GM23248 (cell line): Measurements from ENCODE around the gene CYB5RL. TPM values are rescaled to one million over a fixed set of nuclear protein-coding genes. Genes with fewer than 3 reads are reported as not detected.

ENCODE experiments used
- DNase-seq: peaks from one replicate; pipeline ENCODE4 v3.0.0-alpha.2; 2015
- H2AFZ ChIP-seq: fragments of 200-600 bp; sonication (generic); 2 replicates; pipeline ENCODE4 v1.6.1; 2016; ENCODE audit warnings: antibody characterized with exemption
- H3F3A ChIP-seq: fragments of 200-600 bp; sonication (generic); 2 replicates; pipeline ENCODE4 v1.6.1; 2016; ENCODE audit warnings: mild to moderate bottlenecking, antibody characterized with exemption, mixed run types; ENCODE audit not compliant: insufficient read depth
- H3K27ac ChIP-seq: fragments of 200-600 bp; sonication (generic); 2 replicates; pipeline ENCODE4 v1.5.1; 2016; ENCODE audit warnings: mild to moderate bottlenecking
- H3K27me3 ChIP-seq: fragments of 200-600 bp; sonication (generic); replicated peaks from 2 replicates; pipeline ENCODE4 v1.6.1; 2016; ENCODE audit warnings: mild to moderate bottlenecking; ENCODE audit not compliant: insufficient read depth
- H3K36me3 ChIP-seq: fragments of 200-600 bp; sonication (generic); 2 replicates; pipeline ENCODE4 v1.6.1; 2016; ENCODE audit warnings: low read depth, mild to moderate bottlenecking
- H3K4me1 ChIP-seq: fragments of 200-600 bp; sonication (generic); 2 replicates; pipeline ENCODE4 v1.6.1; 2016; ENCODE audit warnings: mild to moderate bottlenecking; ENCODE audit not compliant: insufficient read depth
- H3K4me2 ChIP-seq: fragments of 200-600 bp; sonication (generic); one replicate; pipeline ENCODE4 v1.6.1; 2016; ENCODE audit warnings: mild to moderate bottlenecking; ENCODE audit not compliant: unreplicated experiment
- H3K4me3 ChIP-seq: fragments of 200-600 bp; sonication (generic); 2 replicates; pipeline ENCODE4 v1.5.1; 2016; ENCODE audit warnings: mild to moderate bottlenecking
- H3K79me2 ChIP-seq: fragments of 200-600 bp; sonication (generic); 2 replicates; pipeline ENCODE4 v1.6.1; 2016; ENCODE audit warnings: mild to moderate bottlenecking; ENCODE audit not compliant: insufficient read depth
- H3K9ac ChIP-seq: fragments of 200-600 bp; sonication (generic); 2 replicates; pipeline ENCODE4 v1.6.1; 2016; ENCODE audit warnings: mild to moderate bottlenecking
- H3K9me2 ChIP-seq: fragments of 200-600 bp; sonication (generic); 2 replicates; pipeline ENCODE4 v1.6.1; 2016; ENCODE audit warnings: mixed run types, mild to moderate bottlenecking, moderate library complexity; ENCODE audit not compliant: insufficient read depth
- H3K9me3 ChIP-seq: fragments of 200-600 bp; sonication (generic); one replicate; pipeline ENCODE4 v1.6.1; 2017; ENCODE audit warnings: low read depth
- H4K20me1 ChIP-seq: fragments of 200-600 bp; sonication (generic); 2 replicates; pipeline ENCODE4 v1.6.0; 2016; ENCODE audit not compliant: insufficient read depth
- EZH2 ChIP-seq: fragments of 200-600 bp; sonication (generic); IDR thresholded peaks from 2 replicates; pipeline ENCODE4 v1.6.1; 2018; ENCODE audit warnings: antibody characterized with exemption, mild to moderate bottlenecking; ENCODE audit not compliant: insufficient read depth, poor library complexity, severe bottlenecking
- EZH2phosphoT487 ChIP-seq: fragments of 200-600 bp; sonication (generic); IDR thresholded peaks from 2 replicates; pipeline ENCODE4 v1.6.1; 2018; ENCODE audit warnings: antibody characterized with exemption, moderate library complexity, mild to moderate bottlenecking, low read depth; ENCODE audit not compliant: insufficient read depth
- WGBS, 2 experiments: methylation state at CpG; one replicate each; pipeline ENCODE4 v1.1.6; 2015 to 2017; ENCODE audit warnings: low lambda C conversion rate in 2 of 2, low coverage in 1 of 2; ENCODE audit errors: missing lambda C conversion rate in 2 of 2; 5-methylcytosine and 5-hydroxymethylcytosine counted together
- in situ Hi-C: fragments of 300-500 bp; cut with MboI; formaldehyde crosslinking; loops from 2 replicates; pipeline ENCODE4 v1.15.0; 2020
- polyA plus RNA-seq: library from polyadenylated mRNA; unstranded; fragments of >200 nt; fragmentation: Nextera tagmentation; extraction: Ambion mirVana; gene quantifications from 2 replicates; pipeline ENCODE4 v1.2.1, GENCODE V29; 2016
- total RNA-seq: library from RNA; depleted of rRNA; stranded (reverse); fragments of >200 nt; shearing (Covaris generic); gene quantifications from 2 replicates; pipeline ENCODE4 v1.2.3, GENCODE V29; 2014

Gene CYB5RL
- total and polyA plus RNA-seq, 2 experiments from 2014 or later: 2.5 to 3.3 TPM

GRCh38 chr1:54245501-54245900 is 45.7 kb upstream of the CYB5RL start:
- H3K36me3 ChIP-seq: no peaks in the 10 kb centered on the region
- H3K4me1 ChIP-seq: peaks cover 17% of the 10 kb centered on the region
- no peak overlapping the region for H2AFZ ChIP-seq
- no peaks in the 10 kb centered on the region for H4K20me1 ChIP-seq
- peak; percentile 34 for DNase-seq
- H3K9me2 ChIP-seq: no peaks in the 10 kb centered on the region
- H3F3A ChIP-seq: no peaks in the 10 kb centered on the region
- H3K9ac ChIP-seq: no peak overlapping the region
- H3K4me2 ChIP-seq: no peak overlapping the region
- WGBS, 2 experiments: 51 to 60% methylated on average over 2 to 4 of the region's 4 CpGs
- in situ Hi-C loops: no loop called here
- H3K79me2 ChIP-seq: no peaks in the 10 kb centered on the region
- no peak for TF ChIP-seq EZH2phosphoT487
- TF ChIP-seq EZH2: no peak
- no peaks in the 10 kb centered on the region for H3K9me3 ChIP-seq
- no peak overlapping the region for H3K4me3 ChIP-seq
- no peaks in the 10 kb centered on the region for H3K27me3 ChIP-seq
- H3K27ac ChIP-seq: no peak overlapping the region

- Histone ChIP-seq H4K20me1 (no peaks in the 10 kb centered on the region), H3K4me1 (peaks cover 9% of the 10 kb centered on the region), H3K79me2 (no peaks in the 10 kb centered on the region), H3K36me3 (no peaks in the 10 kb centered on the region), H3K4me2 (no peak overlapping the region), H2AFZ (no peak overlapping the region), H3K27ac (no peak overlapping the region), H3K27me3 (no peaks in the 10 kb centered on the region), H3K9ac (no peak overlapping the region), H3F3A (no peaks in the 10 kb centered on the region), H3K4me3 (no peak overlapping the region), H3K9me3 (no peaks in the 10 kb centered on the region), H3K9me2 (no peaks in the 10 kb centered on the region)
- TF ChIP-seq EZH2phosphoT487 (no peak), EZH2 (no peak)
- in situ Hi-C loops: no loop called here
- 94 to 95% methylated on average over 7 of the region's 7 CpGs for WGBS, 2 experiments
- no peak for DNase-seq
These were observed 44.8 kb upstream of the CYB5RL start for GRCh38 chr1:54244655-54245054.

- Histone ChIP-seq H3K9me3 (no peaks in the 10 kb centered on the region), H3F3A (no peaks in the 10 kb centered on the region), H3K9me2 (no peaks in the 10 kb centered on the region), H3K27me3 (no peaks in the 10 kb centered on the region), H4K20me1 (no peaks in the 10 kb centered on the region), H3K4me3 (no peak overlapping the region), H3K4me2 (no peak overlapping the region), H3K79me2 (no peaks in the 10 kb centered on the region), H3K36me3 (no peaks in the 10 kb centered on the region), H2AFZ (no peak overlapping the region), H3K9ac (no peak overlapping the region), H3K4me1 (no peaks in the 10 kb centered on the region), H3K27ac (no peak overlapping the region)
- in situ Hi-C loops: no loop called here
- DNase-seq: no peak
- no peak for TF ChIP-seq EZH2phosphoT487
- no peak for TF ChIP-seq EZH2
- WGBS, 2 experiments: 95% methylated on average over 13 of the region's 13 CpGs
These were observed 43.2 kb upstream of the CYB5RL start for GRCh38 chr1:54243022-54243421.

DNA sequence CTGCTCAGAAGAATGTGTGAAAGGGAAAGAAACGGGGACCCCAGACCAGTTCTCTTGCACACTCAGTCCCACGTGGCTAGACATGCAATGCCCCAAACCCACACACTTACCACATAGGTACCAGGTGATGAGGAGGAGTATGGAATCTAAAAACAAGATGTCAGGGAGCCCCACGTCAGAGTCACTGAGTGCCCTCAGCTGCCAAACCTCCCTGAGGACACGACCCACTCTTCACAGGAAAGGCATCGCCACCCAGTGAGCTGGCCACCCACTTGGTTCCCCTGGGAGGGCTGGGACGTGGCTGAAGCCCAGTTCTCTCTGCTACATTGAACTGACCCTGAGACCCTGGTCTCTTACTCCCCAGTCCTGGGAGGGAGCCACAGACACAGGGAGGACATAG is 41.5 kb upstream of the CYB5RL start:
- Histone ChIP-seq H3K36me3 (peaks cover 7% of the 10 kb centered on the region; the same call in 1 of the 2 replicates), H2AFZ (no peak overlapping the region)
- 80 to 81% methylated on average over 6 of the region's 6 CpGs for WGBS, 2 experiments

GRCh38 chr1:54240741-54241335 is 41.0 kb upstream of the CYB5RL start:
- DNase-seq: no peak
- H3K9me2 ChIP-seq: no peaks in the 10 kb centered on the region
- no peaks in the 10 kb centered on the region for H3K79me2 ChIP-seq
- H3K9me3 ChIP-seq: no peaks in the 10 kb centered on the region
- in situ Hi-C loops: no loop called here
- H3F3A ChIP-seq: no peaks in the 10 kb centered on the region
- WGBS, 2 experiments: 98 to 99% methylated on average over 12 of the region's 12 CpGs
- H3K4me1 ChIP-seq: no peaks in the 10 kb centered on the region
- H4K20me1 ChIP-seq: no peaks in the 10 kb centered on the region
- H3K36me3 ChIP-seq: peaks cover 11% of the 10 kb centered on the region; the same call in 1 of the 2 replicates
- H3K4me3 ChIP-seq: no peak overlapping the region
- H3K4me2 ChIP-seq: no peak overlapping the region
- H2AFZ ChIP-seq: no peak overlapping the region
- TF ChIP-seq EZH2phosphoT487 (no peak), EZH2 (no peak)
- H3K27ac ChIP-seq: no peak overlapping the region
- H3K9ac ChIP-seq: no peak overlapping the region
- H3K27me3 ChIP-seq: no peaks in the 10 kb centered on the region

More for the DNA sequence above, 41.5 kb upstream of the CYB5RL start:
- Histone ChIP-seq H3K9me2 (no peaks in the 10 kb centered on the region), H3K4me3 (no peak overlapping the region), H3K27me3 (no peaks in the 10 kb centered on the region), H3K9me3 (no peaks in the 10 kb centered on the region), H3K9ac (no peak overlapping the region), H3F3A (no peaks in the 10 kb centered on the region), H3K79me2 (no peaks in the 10 kb centered on the region), H3K4me1 (no peaks in the 10 kb centered on the region), H3K27ac (no peak overlapping the region), H3K4me2 (no peak overlapping the region), H4K20me1 (no peaks in the 10 kb centered on the region)
- in situ Hi-C loops: no loop called here
- DNase-seq: no peak
- TF ChIP-seq EZH2 (no peak), EZH2phosphoT487 (no peak)
